NCI-H1048 (cell line): ENCODE measurements around the gene ITGB1BP1.

ENCODE experiments used
- DNase-seq: peaks from one replicate; lab custom pipeline; 2025; lab: John Stamatoyannopoulos, UW

ITGB1BP1 gene

DNA sequence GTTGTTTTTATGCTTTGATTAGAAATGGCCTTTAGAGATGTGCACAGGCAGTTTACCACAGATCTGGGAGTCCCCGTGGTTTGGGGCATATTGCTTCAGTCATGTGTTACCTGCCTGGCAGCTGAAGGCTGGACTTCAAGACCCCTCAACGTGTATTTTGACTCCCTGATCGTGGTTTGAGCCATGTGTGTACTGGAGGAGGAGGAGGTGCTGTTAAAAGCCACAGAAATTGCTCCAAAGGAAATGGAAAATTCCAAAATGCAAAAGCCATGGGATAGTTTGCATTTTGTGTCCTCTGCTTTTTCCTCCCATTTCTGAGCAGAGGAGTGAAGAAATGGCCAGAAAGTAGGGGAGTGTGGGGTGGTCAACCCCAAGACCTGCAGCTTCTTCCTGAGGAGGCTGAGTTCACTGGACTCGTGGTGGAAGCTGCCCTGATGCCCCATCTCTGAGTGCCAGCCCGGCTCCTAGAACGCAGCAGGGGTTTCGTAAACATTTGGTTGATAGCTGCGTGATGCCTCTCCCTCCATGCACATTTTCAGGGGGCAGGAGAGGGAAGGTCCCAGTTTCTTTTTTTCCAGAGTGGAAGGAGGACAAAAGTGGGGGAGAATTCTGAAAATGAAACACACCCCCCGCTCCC lies 45.7 kb downstream of the ITGB1BP1 start:
- DNase-seq, result no peak

DNA sequence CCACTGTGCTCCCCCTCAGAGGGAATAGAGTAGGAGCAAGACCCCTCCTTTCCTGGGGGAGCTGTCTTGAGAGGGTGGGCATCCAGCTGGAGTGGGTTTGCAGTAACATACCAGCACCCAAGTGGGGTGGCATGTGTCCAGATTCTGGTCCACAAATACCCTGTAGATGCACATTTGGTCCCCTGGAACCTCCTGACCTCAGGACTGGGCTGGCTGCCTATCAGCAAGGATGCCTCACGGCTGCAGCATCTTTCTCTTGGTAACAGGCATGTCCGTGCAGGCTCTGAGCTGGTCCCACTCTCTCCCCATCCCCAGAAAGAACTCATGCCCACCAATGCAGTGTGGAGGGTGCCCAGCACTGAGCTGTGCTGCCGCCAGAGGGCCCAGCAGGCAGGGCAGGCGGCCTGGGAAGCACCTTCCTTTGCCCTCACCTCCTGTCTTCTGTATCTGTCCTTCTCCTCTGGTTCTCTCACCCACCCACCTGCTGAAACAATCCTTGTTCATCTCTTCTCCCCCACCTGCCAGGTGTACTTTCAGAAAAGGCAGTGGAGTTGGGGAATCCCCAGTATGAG lies 47.4 kb downstream of the ITGB1BP1 start:
- no peak for DNase-seq

DNA sequence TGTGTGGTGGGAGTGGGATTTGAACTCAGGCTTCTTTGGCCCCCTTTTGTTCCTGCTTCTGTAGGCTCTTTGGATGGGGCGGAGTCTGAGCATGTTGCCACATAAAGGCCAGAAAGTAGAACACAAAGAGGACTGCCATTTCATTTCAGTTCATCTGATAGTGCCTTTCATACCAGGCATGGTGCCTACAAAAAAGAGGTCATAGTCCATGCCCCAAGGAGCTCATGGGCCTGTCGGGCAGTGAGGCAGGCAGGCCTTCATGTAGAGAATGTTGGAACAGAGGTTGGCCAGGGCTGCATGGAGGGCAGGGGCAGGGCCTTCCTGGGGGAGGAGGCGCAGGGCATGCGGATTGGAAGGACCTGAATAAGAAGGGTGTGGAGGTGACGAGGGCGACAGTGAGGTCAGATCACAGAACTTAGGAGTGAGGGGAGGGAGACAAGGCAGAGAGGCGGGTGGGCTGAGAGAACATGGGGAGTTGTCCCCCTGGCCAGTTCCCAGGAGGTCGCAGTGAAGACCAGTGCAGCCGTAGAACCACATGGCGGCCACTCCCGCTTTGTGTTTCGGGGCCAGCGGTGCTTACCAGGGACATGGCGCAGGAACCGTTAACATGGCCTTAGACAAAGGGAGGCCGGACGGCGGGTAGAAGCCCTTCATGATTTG lies 49.1 kb downstream of the ITGB1BP1 start:
- no peak for DNase-seq

DNA sequence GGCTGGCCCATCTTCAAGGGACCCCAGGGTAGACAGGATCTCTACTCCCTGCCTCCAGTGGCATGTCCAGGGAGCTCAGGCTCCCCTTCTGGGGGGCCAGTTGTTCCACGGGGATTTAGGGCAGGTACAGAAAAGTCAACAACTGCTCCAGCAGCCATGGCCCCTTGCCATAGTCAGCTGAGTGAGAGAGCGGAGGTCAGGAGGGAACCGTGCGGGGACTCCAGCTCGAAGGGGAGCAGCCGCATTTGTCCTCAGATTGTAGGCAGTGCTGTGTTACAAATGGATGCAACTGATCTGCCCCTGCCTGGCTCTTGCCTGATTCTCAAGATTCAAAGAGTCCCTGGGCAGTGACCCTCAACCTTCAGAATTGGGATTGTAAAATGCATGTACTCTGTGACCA lies 49.9 kb downstream of the ITGB1BP1 start:
- DNase-seq, result no peak

DNA sequence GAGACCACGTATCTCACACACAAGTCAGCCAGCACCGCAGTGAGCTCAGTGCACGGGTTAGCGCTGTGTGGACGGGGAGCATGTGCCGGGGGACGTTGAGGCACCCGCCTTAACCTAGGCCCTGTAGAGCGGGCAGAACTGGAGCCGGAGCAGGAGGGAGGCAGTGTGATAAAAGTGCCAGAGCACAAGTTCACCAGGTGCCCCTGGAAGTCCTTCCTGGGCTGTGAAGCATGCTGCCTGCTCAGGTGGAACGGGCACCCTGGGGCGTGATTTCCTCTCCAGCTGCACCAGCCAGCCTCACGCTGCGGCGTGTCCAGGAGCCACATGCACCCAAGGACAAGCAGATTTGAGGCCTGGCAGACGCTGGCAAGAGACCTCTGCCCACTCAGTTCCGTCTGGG lies 50.3 kb downstream of the ITGB1BP1 start:
- no peak for DNase-seq

DNA sequence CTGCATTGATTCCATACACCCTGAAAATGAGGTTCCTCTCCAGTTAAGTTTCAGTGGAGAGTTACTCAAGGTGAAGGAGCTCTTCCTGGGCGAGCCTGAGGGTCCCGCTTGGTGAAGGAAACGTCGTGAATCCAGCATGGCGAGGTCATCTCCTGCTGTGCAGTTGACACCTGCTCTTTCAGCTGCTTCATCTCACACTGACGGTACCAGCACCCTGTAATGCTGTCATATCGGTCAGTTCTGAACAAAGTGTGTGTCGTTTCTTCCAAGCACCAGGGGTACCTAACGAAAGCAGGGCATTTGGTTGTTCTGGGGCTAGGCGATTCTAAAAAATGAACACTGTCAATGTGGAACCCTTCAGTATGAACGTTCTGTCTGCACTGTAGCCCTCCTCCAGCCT lies 52.6 kb downstream of the ITGB1BP1 start:
- DNase-seq, result no peak

DNA sequence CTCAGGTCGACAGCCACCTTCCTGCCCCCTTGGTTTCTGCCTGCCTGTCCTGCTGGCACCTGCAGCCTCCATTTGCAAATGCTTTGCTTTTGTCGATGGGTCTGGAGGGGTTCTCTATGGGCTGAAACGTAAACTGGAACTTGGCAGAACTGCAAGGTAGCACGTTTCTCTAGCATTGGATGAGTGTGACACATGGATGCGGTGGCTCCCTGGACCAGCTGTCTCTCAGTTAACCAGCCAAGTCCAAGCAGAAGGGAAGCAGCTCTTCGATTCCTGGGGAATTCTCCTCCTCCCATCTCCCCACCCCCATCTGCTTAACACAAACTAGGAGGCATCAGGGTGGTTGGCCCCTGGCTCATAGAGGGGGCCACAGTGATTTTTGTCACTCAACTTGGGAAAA lies 57.3 kb downstream of the ITGB1BP1 start:
- DNase-seq, result no peak

DNA sequence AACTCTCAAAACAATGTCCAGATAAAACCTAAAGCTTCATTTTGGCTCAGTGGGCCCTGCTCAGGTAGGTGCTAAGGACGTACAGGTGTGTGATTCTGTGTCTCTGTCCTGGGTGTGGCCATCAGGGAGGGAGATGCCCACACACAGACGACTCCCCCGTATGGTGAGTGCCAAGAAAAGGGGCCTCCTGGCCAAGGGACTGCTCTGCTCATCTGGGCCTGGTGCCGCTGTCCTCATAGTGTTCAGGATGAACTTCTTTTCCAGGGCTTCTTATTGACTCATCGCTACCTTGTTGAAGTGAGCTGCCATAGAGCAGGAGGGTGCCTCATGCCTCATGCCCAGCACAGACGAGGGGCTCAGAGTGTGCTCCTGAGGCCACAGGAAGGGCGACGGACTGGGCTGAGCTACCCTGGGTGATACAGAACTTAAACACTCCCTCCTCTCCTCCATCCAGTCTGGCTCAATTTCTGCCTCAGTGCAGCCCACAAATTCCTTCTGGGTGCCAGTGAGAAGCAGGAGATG lies 57.8 kb downstream of the ITGB1BP1 start:
- DNase-seq, result no peak

DNA sequence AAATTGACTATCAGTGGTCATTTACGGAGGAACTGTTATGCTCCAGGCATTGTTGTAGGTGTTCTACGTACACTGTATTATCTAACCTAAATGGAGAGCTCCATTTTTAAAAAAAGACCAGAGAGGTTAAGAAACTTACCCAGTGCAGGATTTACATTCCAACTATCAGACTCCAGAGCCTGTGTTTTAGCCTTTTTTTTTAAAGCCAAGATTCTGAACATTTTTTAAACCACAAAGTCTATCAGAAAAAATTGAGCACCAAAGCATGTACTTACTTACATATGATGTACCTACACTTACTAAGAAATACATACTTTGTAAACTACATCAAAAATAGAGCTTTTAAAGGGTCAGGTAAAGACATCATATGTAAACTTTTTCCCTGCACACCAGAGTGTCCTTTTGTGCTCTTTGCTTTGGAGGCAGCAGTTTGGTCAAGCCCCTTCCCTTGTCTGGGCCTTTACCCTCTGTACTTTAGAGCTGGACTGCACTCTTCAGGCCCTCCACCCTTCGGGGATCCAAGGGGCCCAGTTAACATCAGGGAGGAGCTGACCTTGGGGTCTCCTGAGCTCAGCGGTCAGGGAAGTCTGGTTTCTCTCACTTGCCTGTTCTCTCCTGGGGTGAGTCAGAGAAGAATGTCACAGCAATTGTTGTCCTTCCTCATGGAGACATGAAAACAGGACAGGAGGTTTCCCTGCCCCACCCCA lies 58.4 kb downstream of the ITGB1BP1 start:
- no peak for DNase-seq

DNA sequence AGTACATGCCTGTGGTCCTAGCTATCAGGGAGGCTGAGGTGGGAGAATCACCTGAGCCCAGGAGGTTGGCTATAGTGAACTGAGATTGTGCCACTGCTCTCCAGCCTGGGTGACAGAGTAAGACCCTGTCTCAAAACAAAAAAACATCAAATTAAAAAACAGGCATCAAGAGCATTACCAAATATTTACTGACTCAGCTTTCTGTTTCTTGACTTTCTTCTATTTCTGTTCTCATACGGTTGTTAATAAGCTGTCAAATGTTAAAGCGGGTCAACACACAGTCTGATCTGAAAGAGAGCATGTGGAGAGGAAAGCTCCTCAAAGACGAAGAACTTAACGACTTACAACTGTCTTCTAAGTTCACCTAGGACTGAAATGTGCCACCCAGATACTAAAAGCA lies 59.0 kb downstream of the ITGB1BP1 start:
- no peak for DNase-seq

DNA sequence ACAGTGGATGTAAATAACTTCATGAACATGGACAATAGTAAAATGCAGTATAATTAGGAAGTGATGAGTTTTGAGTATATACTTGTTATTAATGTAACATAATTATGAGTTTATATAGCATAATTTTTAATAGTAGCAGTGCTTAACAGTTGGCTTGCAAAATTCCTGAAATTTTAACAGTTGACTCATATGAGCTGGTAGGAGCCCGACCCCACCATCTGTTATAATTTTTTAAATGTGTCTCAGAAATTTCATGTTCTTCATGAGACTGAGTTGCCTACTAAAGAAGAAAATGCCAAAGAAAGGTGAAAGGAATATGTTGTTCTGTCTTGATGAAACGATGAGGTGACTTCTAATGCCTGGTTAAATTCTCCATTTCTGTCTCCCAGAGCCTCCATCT lies 62.6 kb downstream of the ITGB1BP1 start:
- no peak for DNase-seq

DNA sequence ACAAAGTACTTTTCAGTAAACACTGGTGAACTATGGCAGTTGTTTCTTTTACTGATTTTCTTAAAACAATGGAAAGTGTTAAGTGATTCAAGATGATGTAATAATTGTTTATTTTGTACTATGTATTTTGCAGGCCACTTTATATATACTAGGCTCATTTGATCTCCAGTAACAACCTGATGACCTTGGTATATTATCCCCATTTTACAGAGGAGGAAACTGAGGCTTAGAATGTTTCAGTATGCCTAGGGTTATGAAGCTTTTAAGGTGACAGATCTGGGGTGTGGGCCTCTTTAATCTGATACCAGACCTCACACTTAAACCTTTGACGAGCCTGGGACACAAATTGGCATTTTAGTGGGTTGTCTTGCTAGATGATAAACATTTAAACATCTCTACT lies 63.2 kb downstream of the ITGB1BP1 start:
- DNase-seq, result no peak

DNA sequence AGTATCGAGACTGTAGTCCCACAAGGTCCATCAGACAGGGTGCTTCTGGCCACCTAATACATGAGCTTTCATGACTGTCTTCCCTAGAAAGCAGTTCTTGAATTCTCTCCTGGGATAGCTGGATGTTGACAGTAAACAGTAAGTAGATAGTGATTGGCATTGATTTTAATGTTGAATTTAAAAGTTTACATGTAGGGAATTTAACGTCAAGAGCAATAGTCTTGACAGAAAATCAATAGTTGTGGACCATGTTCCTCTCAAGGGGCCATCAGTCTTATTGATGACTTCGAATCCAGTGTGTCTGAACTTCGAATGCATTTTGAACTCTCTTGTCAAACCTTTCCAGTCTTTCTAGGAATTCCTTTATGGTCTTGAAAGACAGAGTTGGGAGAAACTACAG lies 63.9 kb downstream of the ITGB1BP1 start:
- DNase-seq, result no peak

DNA sequence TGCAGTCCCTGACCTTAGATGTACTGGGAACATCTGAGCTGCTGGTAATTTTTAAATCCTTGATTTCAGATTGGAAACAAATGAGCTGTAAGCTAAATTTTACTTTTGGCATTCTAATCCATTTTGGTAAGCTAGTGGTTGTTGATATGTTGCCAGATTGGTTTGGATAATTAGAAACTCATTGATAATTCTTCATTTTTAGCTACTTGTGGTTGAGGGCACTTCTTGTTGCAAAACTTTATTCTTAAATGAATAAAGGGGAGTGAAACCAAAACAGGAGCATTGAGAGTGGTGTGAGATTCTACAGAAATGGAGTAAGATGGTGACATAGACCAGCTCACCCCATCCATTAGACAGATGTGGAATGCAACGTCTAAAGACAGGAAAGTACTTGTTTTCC lies 64.5 kb downstream of the ITGB1BP1 start:
- DNase-seq, result no peak

DNA sequence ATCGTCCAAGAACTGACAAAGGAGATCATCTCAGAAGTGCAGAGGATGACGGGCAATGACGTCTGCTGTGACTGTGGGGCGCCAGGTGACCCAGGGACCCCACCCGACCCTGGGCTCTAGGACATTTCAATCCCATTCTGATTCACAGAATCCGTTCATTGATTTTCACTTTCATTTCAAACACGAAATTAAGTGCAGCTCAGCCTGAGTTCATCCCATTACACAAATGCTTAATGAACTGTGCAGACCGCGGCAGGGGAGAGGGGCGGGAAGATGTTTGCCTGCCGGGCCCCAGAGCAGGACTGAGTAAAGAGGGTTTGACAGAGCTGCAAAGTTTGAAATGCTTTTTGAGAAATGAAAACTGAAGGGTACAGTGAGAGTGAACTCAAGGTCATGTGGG lies 67.1 kb downstream of the ITGB1BP1 start:
- no peak for DNase-seq

DNA sequence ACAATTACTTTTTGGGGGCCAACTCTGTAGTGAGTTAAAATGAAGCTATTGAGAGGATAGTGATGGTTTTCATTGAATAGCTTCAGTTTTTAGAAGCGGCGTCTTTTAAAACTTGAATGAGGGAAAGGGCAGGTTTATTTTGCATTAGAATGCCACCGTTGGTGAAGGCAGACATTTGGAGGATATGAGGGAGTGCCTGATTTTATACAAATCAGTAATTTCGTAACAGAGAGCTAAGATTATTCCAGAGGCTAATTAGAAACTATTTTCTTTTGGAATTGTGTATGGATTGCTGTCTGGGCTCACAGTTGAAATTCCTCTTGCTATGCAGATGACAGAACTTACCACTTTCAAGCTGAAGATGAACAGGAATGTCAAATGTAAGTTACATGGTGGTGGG lies 67.6 kb downstream of the ITGB1BP1 start:
- no peak for DNase-seq

DNA sequence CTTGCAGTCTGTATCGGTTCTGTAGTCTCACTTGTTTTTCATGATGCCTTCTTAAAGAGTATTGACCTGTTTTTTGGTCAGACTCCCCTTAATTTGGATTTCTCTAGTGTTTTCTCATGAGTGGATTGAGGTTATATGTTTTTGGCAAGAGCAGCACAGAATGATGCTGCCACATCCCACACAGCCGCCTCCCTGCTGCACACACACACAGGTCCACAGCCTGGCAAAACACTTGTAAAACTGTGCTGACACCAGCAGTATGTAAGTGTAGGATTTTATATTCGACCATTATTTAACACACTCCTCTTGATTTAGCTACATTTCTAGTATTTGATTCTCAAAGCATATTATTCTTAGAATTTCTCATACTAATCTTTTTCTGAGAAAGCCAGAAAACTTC lies 68.1 kb downstream of the ITGB1BP1 start:
- no peak for DNase-seq

DNA sequence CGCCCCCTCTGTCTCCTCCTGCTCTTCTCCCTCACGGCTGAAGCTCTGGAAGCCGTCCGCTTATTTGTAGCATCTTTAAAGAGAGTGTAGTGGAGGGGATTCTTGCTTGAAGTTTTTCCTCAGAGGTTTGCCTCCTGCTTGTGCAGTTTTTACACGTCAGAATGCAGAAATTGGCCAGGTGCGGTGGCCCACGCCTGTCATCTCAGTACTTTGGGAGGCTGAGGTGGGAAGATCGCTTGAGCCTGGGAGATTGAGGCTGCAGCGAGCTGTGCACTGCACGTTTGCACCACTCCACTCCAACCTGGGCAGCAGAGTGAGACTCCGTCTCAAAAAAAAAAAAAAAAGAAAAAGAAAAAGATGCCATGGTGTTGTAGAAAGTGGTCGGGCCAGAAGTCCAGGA lies 69.0 kb downstream of the ITGB1BP1 start:
- DNase-seq, result no peak
